Parathyroid adenoma (tissue), 2 donors: Measurements from ENCODE around the gene CST2.
"Not testable (repeated sequence)": the region's sequence is repeated elsewhere in the genome, so short reads cannot be mapped to it uniquely, and the experiment has no call there.

Experiments
- H2AFZ ChIP-seq: fragments of 300-600 bp; sonication (generic); one replicate; pipeline ENCODE4 v1.7.0; 2017; ENCODE audit warnings: antibody characterized with exemption, mild to moderate bottlenecking
- H3K27ac ChIP-seq: fragments of 300-600 bp; sonication (generic); one replicate; pipeline ENCODE4 v1.7.0; 2017
- H3K27me3 ChIP-seq: fragments of 300-600 bp; sonication (generic); one replicate; pipeline ENCODE4 v1.7.0; 2017; ENCODE audit warnings: low read length; ENCODE audit not compliant: control insufficient read depth, insufficient read depth
- H3K36me3 ChIP-seq: fragments of 300-600 bp; sonication (generic); one replicate; pipeline ENCODE4 v1.7.0; 2017; ENCODE audit warnings: low read length; ENCODE audit not compliant: control insufficient read depth, insufficient read depth
- H3K4me1 ChIP-seq: fragments of 300-600 bp; sonication (generic); one replicate; pipeline ENCODE4 v1.7.0; 2017; ENCODE audit warnings: control low read depth
- H3K4me2 ChIP-seq: fragments of 300-600 bp; sonication (generic); one replicate; pipeline ENCODE4 v1.7.0; 2017; ENCODE audit warnings: low read length
- H3K4me3 ChIP-seq: fragments of 300-600 bp; sonication (generic); one replicate; pipeline ENCODE4 v1.7.0; 2017; ENCODE audit warnings: low read depth, low read length
- H3K79me2 ChIP-seq: fragments of 300-600 bp; sonication (generic); one replicate; pipeline ENCODE4 v1.7.0; 2017; ENCODE audit warnings: control low read depth
- H3K9ac ChIP-seq: fragments of 300-600 bp; sonication (generic); one replicate; pipeline ENCODE4 v1.7.0; 2017; ENCODE audit warnings: mild to moderate bottlenecking
- H3K9me3 ChIP-seq: fragments of 300-600 bp; sonication (generic); one replicate; pipeline ENCODE4 v1.7.0; 2017; ENCODE audit warnings: low read length; ENCODE audit not compliant: control insufficient read depth
- TF ChIP-seq, protein P1 (sequence below): fragments of 300-600 bp; sonication (generic); IDR thresholded peaks from one replicate; pipeline ENCODE4 v1.7.0; 2017; ENCODE audit warnings: antibody characterized with exemption, mild to moderate bottlenecking
- donor health status: primary hyperparathyroidism.

Gene CST2

DNA sequence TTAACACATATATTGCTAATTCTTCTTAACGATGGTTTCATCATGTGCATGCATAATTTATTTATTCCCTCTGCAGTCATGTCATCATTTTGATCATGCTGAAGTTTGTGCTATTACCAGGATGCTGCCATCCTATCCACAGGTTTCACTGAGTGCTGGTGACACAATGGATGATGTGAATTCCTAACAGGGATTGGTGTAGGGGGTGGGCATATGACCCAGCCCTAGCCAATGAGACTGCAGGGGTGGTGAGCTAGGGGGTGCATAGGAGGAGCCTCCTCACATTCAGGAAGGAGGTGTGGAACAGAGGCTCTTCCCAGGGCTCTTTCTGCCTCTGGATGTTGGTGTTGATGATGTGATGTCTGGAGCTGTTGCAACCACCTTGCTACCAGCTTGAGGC lies 45.5 kb upstream of the CST2 start:
- Histone ChIP-seq H3K36me3 (no peaks in the 10 kb centered on the region), H3K4me1 (no peaks in the 10 kb centered on the region), H3K9me3 (no peaks in the 10 kb centered on the region), H2AFZ (no peak overlapping the region), H3K4me2 (no peak overlapping the region), H3K27ac (no peak overlapping the region), H3K27me3 (no peaks in the 10 kb centered on the region), H3K9ac (no peak overlapping the region), H3K4me3 (no peak overlapping the region), H3K79me2 (no peaks in the 10 kb centered on the region)
- TF ChIP-seq, protein P1, sequence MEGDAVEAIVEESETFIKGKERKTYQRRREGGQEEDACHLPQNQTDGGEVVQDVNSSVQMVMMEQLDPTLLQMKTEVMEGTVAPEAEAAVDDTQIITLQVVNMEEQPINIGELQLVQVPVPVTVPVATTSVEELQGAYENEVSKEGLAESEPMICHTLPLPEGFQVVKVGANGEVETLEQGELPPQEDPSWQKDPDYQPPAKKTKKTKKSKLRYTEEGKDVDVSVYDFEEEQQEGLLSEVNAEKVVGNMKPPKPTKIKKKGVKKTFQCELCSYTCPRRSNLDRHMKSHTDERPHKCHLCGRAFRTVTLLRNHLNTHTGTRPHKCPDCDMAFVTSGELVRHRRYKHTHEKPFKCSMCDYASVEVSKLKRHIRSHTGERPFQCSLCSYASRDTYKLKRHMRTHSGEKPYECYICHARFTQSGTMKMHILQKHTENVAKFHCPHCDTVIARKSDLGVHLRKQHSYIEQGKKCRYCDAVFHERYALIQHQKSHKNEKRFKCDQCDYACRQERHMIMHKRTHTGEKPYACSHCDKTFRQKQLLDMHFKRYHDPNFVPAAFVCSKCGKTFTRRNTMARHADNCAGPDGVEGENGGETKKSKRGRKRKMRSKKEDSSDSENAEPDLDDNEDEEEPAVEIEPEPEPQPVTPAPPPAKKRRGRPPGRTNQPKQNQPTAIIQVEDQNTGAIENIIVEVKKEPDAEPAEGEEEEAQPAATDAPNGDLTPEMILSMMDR = no peak

DNA sequence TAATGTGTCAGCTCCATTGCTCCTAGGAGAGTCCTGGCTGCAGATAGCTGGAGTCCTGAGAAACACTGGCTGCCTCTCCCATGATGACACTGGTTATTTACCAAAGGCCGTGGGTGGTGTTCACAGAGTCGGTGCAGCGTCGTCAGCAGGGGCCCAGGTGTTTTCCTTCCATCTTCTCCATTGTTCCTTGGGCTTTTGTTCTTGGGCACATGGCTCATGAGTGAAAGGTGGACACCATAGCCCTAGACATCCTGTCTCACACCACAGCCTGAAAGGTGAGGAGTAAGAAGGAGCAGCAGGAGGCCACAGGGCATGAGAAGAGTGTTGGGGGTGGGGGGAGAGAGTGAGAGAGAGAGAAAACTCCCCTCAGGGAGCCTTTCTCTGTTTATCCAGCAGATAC lies 43.9 kb upstream of the CST2 start:
- Histone ChIP-seq H3K9me3 (no peaks in the 10 kb centered on the region), H3K79me2 (no peaks in the 10 kb centered on the region), H3K4me2 (no peak overlapping the region), H3K27me3 (no peaks in the 10 kb centered on the region), H3K4me1 (no peaks in the 10 kb centered on the region), H3K4me3 (no peak overlapping the region), H3K9ac (no peak overlapping the region), H3K27ac (no peak overlapping the region), H2AFZ (no peak overlapping the region), H3K36me3 (no peaks in the 10 kb centered on the region)
- TF ChIP-seq, protein P1 = no peak

DNA sequence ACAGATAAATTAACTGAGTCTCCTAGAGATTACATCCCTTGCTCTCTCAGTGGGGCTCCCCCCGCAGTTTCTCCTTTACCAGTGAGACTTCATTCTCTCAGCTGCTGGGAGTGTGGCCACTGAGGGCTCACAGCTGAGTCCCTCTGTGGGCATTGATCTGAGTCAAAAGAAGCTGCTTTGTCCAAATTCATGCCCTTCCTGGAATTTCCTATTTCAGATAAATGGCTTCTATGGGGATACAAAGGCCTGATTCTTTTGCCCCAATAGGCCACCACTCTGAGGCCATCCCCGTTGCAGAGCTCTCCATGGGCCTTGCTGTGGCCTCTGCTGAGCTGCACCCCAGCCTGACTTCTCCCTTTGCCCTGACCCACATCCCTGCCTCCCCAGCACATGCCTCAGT lies 43.0 kb upstream of the CST2 start:
- Histone ChIP-seq H3K4me1 (no peaks in the 10 kb centered on the region), H3K9ac (no peak overlapping the region), H3K27ac (no peak overlapping the region), H3K36me3 (no peaks in the 10 kb centered on the region), H3K9me3 (no peaks in the 10 kb centered on the region), H3K4me2 (no peak overlapping the region), H3K79me2 (no peaks in the 10 kb centered on the region), H2AFZ (no peak overlapping the region), H3K4me3 (no peak overlapping the region), H3K27me3 (no peaks in the 10 kb centered on the region)
- TF ChIP-seq, protein P1 = no peak

DNA sequence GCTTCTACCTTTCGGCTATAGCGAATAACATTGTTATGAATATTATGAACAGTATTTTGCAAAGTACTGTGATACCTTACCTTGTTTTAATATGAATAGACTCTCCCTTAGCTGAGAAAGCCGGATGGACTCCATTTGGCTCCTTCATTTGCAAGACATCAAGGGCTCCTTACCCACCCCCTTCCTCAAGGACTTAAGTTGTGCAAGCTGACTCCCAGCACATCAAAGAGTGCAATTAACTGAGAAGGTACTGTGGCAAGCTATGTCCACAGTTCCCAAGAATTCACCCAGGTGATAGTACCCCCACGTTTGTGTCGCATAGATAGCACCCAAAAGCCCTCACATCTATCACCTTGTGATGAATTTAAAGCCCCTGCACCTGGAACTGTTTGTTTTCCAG lies 41.8 kb upstream of the CST2 start:
- H3K79me2 ChIP-seq = no peaks in the 10 kb centered on the region
- H3K9ac ChIP-seq = no peak overlapping the region
- TF ChIP-seq, protein P1 = no peak
- H3K4me1 ChIP-seq = no peaks in the 10 kb centered on the region
- H3K4me2 ChIP-seq = no peak overlapping the region
- H3K27ac ChIP-seq = no peak overlapping the region
- H3K36me3 ChIP-seq = no peaks in the 10 kb centered on the region
- no peak overlapping the region for H2AFZ ChIP-seq
- no peaks in the 10 kb centered on the region for H3K9me3 ChIP-seq
- no peak overlapping the region for H3K4me3 ChIP-seq
- no peaks in the 10 kb centered on the region for H3K27me3 ChIP-seq

DNA sequence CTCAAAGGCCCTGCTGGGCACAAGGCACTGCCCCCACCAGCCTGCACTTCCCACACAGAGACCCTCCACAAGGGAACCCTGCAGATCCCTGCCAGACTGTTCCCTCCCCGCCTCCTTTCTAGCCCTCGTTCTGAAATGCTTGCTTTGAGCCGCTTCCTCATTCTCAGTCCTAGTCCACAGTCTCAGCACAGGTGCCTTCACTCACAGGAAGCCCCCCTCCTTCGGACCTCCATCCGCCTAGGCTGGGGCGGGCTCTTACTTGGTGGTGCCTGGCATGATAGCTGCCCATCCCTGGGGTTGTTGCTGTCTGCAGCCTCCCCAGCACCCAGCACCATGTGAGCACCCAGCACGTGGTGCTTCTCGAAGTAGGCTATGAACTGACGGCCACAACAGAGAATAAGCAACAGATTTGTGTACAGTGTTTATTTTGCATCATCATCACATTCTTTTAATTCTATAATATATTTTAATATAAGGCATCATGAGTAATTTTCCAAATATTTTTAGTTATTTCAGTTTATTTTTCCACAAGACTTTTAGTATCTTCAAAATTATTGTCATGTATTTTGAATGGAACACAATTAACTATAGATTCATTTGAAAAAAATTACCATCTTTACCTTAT lies 40.7 kb upstream of the CST2 start:
- no peaks in the 10 kb centered on the region for H3K9me3 ChIP-seq
- no peak overlapping the region for H3K27ac ChIP-seq
- no peak overlapping the region for H3K9ac ChIP-seq
- no peaks in the 10 kb centered on the region for H3K36me3 ChIP-seq
- H3K4me2 ChIP-seq = no peak overlapping the region
- no peaks in the 10 kb centered on the region for H3K79me2 ChIP-seq
- H3K27me3 ChIP-seq = no peaks in the 10 kb centered on the region
- TF ChIP-seq, protein P1 = no peak
- H3K4me1 ChIP-seq = no peaks in the 10 kb centered on the region
- no peak overlapping the region for H3K4me3 ChIP-seq
- no peak overlapping the region for H2AFZ ChIP-seq

DNA sequence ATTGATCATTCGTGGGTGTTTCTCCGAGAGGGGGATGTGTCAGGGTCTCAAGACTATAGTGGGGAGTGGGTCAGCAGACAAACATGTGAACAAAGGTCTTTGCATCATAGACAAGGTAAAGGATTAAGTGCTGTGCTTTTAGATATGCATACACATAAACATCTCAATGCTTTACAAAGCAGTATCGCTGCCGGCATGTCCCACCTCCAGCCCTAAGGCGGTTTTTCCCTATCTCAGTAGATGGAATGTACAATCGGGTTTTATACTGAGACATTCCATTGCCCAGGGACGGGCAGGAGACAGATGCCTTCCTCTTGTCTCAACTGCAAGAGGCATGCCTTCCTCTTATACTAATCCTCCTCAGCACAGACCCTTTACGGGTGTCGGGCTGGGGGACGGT lies 34.2 kb upstream of the CST2 start:
- not testable (repeated sequence) for H3K4me2 ChIP-seq, H3K9me3 ChIP-seq, H3K79me2 ChIP-seq, H3K27ac ChIP-seq, H3K27me3 ChIP-seq, H3K4me1 ChIP-seq, H2AFZ ChIP-seq, H3K4me3 ChIP-seq, H3K9ac ChIP-seq, H3K36me3 ChIP-seq
